ENCODE results near the gene CHAT.

Gene CHAT

DNA sequence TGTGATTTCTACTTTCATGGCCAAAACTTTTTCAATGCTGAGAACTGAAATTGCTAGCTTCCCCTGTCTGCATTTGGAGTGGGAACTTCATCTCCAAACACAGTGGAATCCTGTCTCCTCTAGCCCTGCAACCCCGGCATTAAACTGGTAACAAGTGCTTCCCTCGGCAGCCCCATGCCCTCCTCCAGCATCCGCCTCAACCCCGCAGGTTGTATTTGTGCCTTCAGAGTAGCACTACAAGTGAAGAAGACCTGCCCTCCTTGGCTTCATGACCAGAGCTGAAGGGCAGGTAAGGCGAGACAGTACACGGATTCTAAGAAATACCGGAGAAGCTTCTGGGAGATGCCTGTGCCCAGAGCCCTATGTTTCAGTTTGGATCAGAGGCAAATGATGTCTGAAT is 82.5 kb downstream of the CHAT start:
- Histone ChIP-seq H3F3A (ENCODE audit: control insufficient read depth, insufficient read depth) (no peaks in the 10 kb centered on the region), H3K4me3 (ENCODE audit: low read length) (no peak overlapping the region), H4K20me1 (ENCODE audit: control insufficient read depth, insufficient read depth, low read depth, low read length) (no peaks in the 10 kb centered on the region), H3K9me2 (replicated peaks; ENCODE audit: control insufficient read depth, low read length) (no peaks in the 10 kb centered on the region), H3K4me1 (ENCODE audit: control insufficient read depth, low read length) (no peaks in the 10 kb centered on the region), H3K27ac (ENCODE audit: low read depth, low read length) (no peak overlapping the region), H3K9me3 (ENCODE audit: control insufficient read depth, insufficient read depth, low read length) (no peaks in the 10 kb centered on the region), H3K36me3 (ENCODE audit: control insufficient read depth, low read length) (no peaks in the 10 kb centered on the region), H3K4me2 (ENCODE audit: low read length) (no peak overlapping the region), H3K79me2 (ENCODE audit: control insufficient read depth, low read length) (no peaks in the 10 kb centered on the region), H3K27me3 (ENCODE audit: control insufficient read depth, low read length) (peaks cover 7% of the 10 kb centered on the region; the same call in 1 of the 2 replicates)
- TF ChIP-seq, protein P1, sequence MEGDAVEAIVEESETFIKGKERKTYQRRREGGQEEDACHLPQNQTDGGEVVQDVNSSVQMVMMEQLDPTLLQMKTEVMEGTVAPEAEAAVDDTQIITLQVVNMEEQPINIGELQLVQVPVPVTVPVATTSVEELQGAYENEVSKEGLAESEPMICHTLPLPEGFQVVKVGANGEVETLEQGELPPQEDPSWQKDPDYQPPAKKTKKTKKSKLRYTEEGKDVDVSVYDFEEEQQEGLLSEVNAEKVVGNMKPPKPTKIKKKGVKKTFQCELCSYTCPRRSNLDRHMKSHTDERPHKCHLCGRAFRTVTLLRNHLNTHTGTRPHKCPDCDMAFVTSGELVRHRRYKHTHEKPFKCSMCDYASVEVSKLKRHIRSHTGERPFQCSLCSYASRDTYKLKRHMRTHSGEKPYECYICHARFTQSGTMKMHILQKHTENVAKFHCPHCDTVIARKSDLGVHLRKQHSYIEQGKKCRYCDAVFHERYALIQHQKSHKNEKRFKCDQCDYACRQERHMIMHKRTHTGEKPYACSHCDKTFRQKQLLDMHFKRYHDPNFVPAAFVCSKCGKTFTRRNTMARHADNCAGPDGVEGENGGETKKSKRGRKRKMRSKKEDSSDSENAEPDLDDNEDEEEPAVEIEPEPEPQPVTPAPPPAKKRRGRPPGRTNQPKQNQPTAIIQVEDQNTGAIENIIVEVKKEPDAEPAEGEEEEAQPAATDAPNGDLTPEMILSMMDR (IDR thresholded peaks at IDR 0.05; ENCODE audit: low read depth, low read length, poor library complexity, severe bottlenecking), result no peak
- TF ChIP-seq EZH2phosphoT487 (IDR thresholded peaks at IDR 0.05; ENCODE audit: borderline replicate concordance, low read length), result no peak

- Histone ChIP-seq H3K4me2 (ENCODE audit: low read length) (no peak overlapping the region), H3K79me2 (ENCODE audit: control insufficient read depth, low read length) (no peaks in the 10 kb centered on the region), H3K27me3 (ENCODE audit: control insufficient read depth, low read length) (no peaks in the 10 kb centered on the region), H3K27ac (ENCODE audit: low read depth, low read length) (no peak overlapping the region), H3K4me1 (ENCODE audit: control insufficient read depth, low read length) (no peaks in the 10 kb centered on the region), H3K9me2 (replicated peaks; ENCODE audit: control insufficient read depth, low read length) (no peaks in the 10 kb centered on the region), H3K4me3 (ENCODE audit: low read length) (no peak overlapping the region), H4K20me1 (ENCODE audit: control insufficient read depth, insufficient read depth, low read depth, low read length) (no peaks in the 10 kb centered on the region), H3K36me3 (ENCODE audit: control insufficient read depth, low read length) (no peaks in the 10 kb centered on the region), H3F3A (ENCODE audit: control insufficient read depth, insufficient read depth) (no peaks in the 10 kb centered on the region), H3K9me3 (ENCODE audit: control insufficient read depth, insufficient read depth, low read length) (no peaks in the 10 kb centered on the region)
- TF ChIP-seq, protein P1 (IDR thresholded peaks at IDR 0.05; ENCODE audit: low read depth, low read length, poor library complexity, severe bottlenecking), result no peak
- no peak for TF ChIP-seq EZH2phosphoT487 (IDR thresholded peaks at IDR 0.05; ENCODE audit: borderline replicate concordance, low read length)
These were observed 84.8 kb downstream of the CHAT start for GRCh38 chr10:49698679-49699078.

DNA sequence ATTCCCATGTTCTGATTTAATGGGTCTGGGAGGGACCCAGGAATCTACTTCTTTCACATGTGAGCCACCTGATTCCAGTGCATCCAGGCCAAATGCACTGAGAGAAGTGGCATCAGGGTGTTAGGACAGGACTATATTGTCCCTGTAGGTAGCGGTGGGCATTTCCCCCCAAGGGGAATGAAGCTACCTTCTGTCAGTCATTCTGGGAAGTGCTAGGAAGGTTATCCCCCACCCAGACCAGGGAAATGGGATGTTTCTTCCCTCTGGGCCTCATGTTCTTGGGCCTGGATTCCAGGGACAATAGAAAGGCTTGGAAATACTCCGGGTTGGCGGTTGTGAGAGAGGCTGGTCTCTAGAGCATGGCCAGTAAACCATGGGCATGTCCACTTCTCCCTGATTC is 86.4 kb downstream of the CHAT start:
- Histone ChIP-seq H3K9me3 (ENCODE audit: control insufficient read depth, insufficient read depth, low read length) (no peaks in the 10 kb centered on the region), H3F3A (ENCODE audit: control insufficient read depth, insufficient read depth) (no peaks in the 10 kb centered on the region), H3K9me2 (replicated peaks; ENCODE audit: control insufficient read depth, low read length) (no peaks in the 10 kb centered on the region), H3K4me2 (ENCODE audit: low read length) (no peak overlapping the region), H3K27me3 (ENCODE audit: control insufficient read depth, low read length) (no peaks in the 10 kb centered on the region), H3K36me3 (ENCODE audit: control insufficient read depth, low read length) (no peaks in the 10 kb centered on the region), H3K27ac (ENCODE audit: low read depth, low read length) (no peak overlapping the region), H3K4me1 (ENCODE audit: control insufficient read depth, low read length) (no peaks in the 10 kb centered on the region), H4K20me1 (ENCODE audit: control insufficient read depth, insufficient read depth, low read depth, low read length) (no peaks in the 10 kb centered on the region), H3K4me3 (ENCODE audit: low read length) (no peak overlapping the region), H3K79me2 (ENCODE audit: control insufficient read depth, low read length) (no peaks in the 10 kb centered on the region)
- TF ChIP-seq, protein P1 (IDR thresholded peaks at IDR 0.05; ENCODE audit: low read depth, low read length, poor library complexity, severe bottlenecking), result no peak
- no peak for TF ChIP-seq EZH2phosphoT487 (IDR thresholded peaks at IDR 0.05; ENCODE audit: borderline replicate concordance, low read length)

GRCh38 chr10:49700997-49701396 is 87.2 kb downstream of the CHAT start:
- Histone ChIP-seq H3K79me2 (ENCODE audit: control insufficient read depth, low read length) (no peaks in the 10 kb centered on the region), H3K27ac (ENCODE audit: low read depth, low read length) (no peak overlapping the region), H3K9me2 (replicated peaks; ENCODE audit: control insufficient read depth, low read length) (no peaks in the 10 kb centered on the region), H3F3A (ENCODE audit: control insufficient read depth, insufficient read depth) (no peaks in the 10 kb centered on the region), H3K4me1 (ENCODE audit: control insufficient read depth, low read length) (no peaks in the 10 kb centered on the region), H3K36me3 (ENCODE audit: control insufficient read depth, low read length) (no peaks in the 10 kb centered on the region), H3K9me3 (ENCODE audit: control insufficient read depth, insufficient read depth, low read length) (no peaks in the 10 kb centered on the region), H3K4me2 (ENCODE audit: low read length) (no peak overlapping the region), H3K27me3 (ENCODE audit: control insufficient read depth, low read length) (peaks cover under 1% of the 10 kb centered on the region; the same call in 1 of the 2 replicates), H4K20me1 (ENCODE audit: control insufficient read depth, insufficient read depth, low read depth, low read length) (no peaks in the 10 kb centered on the region), H3K4me3 (ENCODE audit: low read length) (no peak overlapping the region)
- no peak for TF ChIP-seq EZH2phosphoT487 (IDR thresholded peaks at IDR 0.05; ENCODE audit: borderline replicate concordance, low read length)
- TF ChIP-seq, protein P1 (IDR thresholded peaks at IDR 0.05; ENCODE audit: low read depth, low read length, poor library complexity, severe bottlenecking), result no peak
